GM19372 (cell line): ENCODE results near the gene ZNF726.
"Not testable (repeated sequence)": the region's sequence is repeated elsewhere in the genome, so short reads cannot be mapped to it uniquely, and the experiment has no call there.

Experiments
- ATAC-seq: cut with Tn5 transposase; IDR thresholded peaks from one replicate; pipeline ENCODE4 v1.9.1; 2021; ENCODE audit warnings: mild to moderate bottlenecking, low read depth, moderate library complexity; ENCODE audit not compliant: unreplicated experiment

ZNF726 gene

DNA sequence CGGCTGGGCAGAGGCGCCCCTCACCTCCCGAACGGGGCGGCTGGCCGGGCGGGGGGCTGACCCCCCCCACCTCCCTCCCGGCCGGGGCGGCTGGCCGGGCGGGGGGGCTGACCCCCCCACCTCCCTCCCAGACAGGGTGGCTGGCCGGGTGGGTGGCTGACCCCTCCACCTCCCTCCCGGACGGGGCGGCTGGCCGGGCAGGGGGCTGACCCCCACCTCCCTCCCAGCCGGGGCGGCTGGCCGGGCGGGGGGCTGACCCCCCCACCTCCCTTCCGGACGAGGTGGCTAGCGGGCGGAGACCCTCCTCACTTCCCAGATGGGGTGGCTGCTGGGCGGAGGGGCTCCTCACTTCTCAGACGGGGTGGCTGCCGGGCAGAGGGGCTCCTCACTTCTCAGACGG lies 22.3 kb downstream of the ZNF726 start:
- not testable (repeated sequence) for ATAC-seq

GRCh38 chr19:23943411-23943810 lies 28.7 kb downstream of the ZNF726 start:
- ATAC-seq = no peak

GRCh38 chr19:23946569-23946968 lies 31.9 kb downstream of the ZNF726 start:
- ATAC-seq = no peak

DNA sequence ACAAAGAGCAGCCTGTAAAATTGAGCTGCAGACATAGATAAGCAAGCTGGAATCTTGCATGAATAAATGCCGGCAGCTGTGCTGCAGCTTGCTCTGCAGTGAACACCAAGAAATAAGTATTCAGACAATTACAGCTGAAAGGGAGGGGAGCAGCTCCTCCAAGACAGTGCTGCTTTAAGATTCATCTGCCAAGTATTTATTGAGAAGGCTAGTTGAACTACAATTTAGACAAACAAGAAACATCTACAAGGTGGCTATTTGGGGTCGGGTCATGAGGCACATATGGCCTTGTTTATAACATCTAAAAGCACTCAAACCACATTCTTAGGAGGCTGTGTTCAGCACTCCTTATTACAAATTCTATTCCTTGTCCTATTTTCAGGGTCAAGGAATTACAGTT lies 34.9 kb downstream of the ZNF726 start:
- no peak for ATAC-seq

DNA sequence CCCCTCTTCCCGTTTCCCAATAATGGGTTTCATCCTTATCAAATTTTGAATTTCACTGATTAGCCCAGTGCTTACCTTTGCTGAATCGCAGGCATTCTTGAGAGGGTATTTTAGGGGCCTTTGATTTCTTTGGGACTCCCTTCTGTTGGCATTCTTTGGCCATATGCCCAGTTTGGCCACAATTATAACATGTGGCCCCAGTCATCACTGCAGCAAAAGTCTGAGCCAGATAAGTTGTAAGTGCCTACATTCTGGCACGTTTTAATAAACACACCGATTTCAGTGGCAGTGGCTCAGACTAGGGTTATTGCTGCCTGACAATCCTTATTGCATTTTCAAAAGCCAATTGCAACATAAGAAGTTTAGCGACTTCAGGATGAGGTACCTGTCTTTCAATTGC lies 41.4 kb downstream of the ZNF726 start:
- ATAC-seq = no peak

GRCh38 chr19:23957660-23958281 lies 43.1 kb downstream of the ZNF726 start:
- ATAC-seq = no peak

- not testable (repeated sequence) for ATAC-seq
Measured at GRCh38 chr19:23963396-23963795, 48.7 kb downstream of the ZNF726 start.

DNA sequence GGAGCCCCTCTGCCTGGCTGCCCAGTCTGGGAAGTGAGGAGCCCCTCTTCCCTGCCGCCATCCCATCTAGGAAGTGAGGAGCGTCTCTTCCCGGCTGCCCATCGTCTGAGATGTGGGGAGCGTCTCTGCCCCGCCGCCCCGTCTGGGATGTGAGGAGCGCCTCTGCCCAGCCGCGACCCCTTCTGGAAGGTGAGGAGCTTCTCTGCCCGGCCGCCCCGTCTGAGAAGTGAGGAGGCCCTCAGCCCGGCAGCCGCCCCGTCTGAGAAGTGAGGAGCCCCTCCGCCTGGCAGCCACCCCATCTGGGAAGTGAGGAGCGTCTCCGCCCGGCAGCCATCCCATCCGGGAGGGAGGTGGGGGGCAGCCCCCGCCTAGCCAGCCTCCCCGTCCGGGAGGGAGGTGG lies 49.2 kb downstream of the ZNF726 start:
- not testable (repeated sequence) for ATAC-seq

DNA sequence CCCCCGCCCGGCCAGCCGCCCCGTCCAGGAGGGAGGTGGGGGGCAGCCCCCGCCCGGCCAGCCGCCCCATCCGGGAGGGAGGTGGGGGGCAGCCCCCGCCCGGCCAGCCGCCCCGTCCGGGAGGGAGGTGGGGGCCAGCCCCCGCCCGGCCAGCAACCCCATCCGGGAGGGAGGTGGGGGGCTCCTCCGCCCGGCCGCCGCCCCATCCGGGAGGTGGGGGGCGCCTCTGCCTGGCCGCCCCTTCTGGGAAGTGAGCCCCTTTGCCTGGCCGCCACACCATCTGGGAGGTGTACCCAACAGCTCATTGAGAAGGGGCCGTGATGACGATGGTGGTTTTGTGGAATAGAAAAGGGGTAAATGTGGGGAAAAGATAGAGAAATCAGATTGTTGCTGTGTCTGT lies 49.6 kb downstream of the ZNF726 start:
- not testable (repeated sequence) for ATAC-seq

DNA sequence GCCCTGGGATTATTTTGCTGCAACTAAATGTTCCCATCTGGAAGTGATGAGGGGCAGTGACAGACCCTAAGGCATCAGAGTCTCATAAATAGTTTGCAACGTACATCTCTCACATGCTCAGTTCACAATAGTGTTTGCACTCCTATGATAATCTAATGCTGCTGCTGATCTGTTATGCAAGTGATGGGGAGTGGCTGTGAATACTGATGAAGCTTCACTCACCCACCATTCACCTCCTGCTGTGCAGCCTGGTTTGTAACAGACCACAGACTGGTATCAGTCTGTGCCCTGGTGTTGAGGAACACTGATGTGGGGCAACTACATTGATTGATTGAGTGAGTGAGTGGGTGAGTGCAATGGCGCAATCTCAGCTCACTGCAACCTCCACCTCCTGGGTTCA lies 54.9 kb downstream of the ZNF726 start:
- no peak for ATAC-seq

DNA sequence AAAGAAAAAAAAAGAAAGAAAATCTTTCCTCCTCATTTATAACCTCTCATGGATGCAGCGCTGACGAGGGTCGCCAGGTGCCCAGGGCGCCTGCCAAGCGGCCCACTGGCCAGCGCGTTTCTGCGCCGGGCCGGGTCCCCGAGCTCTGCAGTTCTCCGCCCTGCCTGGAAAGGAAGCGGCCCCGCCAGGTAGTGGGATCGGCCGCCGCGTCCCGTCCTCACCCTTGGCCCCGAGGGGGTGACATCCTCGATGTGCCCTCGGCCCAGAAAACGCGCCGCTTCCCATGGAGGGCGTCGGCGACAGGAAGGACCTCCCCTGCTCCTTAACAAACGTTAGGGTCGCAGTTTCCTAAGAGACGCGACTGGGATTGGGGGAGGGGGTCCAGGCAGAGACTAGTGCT lies 56.9 kb downstream of the ZNF726 start:
- ATAC-seq = no peak

DNA sequence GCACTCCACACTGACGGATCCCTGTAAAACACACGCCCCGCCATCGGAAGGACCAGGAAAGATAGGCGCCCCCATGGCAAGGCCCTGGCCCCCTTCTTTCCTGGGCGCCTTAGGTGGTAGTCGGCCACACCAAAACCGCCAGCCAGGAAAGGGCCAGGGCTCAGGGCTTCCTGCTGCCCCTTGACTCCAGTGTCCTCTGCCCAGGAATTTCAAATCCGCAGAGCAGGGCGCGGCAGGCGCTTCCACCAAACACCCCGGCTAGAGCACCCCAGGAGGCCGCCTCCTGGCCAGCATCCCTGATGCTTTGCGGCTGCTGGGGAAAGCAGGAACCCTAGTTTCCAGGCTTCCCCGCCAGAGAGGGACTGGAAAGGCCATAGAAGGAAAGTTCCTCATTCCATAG lies 57.5 kb downstream of the ZNF726 start:
- no peak for ATAC-seq

DNA sequence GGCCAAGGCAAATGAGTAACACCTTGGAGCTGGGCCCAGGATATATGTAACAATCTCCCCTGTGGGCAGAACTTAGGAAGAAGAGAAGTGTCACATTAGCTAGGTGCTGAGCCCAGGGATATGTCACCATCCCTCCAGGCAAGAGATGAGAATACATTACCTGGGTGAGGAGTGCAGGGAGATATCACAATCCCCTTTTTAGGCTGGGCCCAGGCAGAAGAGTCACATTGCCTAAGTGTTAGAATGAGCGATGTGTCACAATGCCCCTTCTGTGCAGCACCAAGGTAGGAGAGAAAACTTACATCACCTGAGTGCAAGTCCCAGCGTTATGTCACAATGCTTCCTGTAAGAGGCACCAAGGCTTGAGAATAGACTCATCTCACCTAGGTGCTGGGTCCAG lies 60.3 kb downstream of the ZNF726 start:
- ATAC-seq = no peak

DNA sequence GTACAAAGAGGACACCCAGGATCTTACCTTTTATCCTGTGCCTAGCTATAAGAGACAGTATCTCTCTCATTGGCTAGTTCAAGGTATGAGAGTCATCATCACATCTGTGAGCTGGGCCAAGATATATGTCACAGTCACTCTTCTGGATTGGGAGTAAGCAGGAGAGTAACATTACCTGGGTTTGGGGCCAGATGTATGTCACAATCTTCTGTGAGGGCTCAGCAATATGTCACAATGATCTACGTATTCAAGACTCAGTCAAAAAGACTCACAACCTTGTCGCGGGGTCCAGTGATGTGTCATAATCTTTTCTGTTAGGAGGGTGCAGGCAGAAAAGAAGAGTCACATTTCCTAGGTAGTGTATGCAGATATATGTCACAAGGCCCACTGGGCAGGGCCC lies 61.9 kb downstream of the ZNF726 start:
- not testable (repeated sequence) for ATAC-seq

DNA sequence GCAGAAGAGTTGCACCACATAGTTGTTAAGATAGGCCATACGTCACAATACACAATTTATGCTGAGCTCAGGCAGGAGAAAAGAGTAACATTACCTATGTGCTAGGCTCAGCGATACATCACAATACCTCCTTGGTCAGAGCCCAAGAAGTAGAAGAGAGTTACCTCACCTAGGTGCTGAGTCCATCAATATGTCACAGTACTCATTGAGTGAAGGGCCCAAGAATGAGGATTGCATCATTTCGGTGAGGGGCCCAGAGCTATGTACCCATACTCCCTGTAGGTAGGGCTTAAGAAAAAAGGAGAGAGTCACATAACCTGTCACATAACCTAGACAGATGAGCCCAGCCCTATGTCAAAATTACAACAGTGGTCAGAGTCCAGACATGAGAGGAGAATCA lies 62.6 kb downstream of the ZNF726 start:
- not testable (repeated sequence) for ATAC-seq

GRCh38 chr19:23978068-23978467 lies 63.4 kb downstream of the ZNF726 start:
- no peak for ATAC-seq

- ATAC-seq = no peak
Measured at GRCh38 chr19:23980805-23981204, 66.1 kb downstream of the ZNF726 start.

GRCh38 chr19:23981863-23982262 lies 67.2 kb downstream of the ZNF726 start:
- no peak for ATAC-seq

- no peak for ATAC-seq
Measured at GRCh38 chr19:23983406-23983805, 68.7 kb downstream of the ZNF726 start.
